ENCODE data around the gene SUV39H1. TPM values are rescaled to one million over a fixed set of nuclear protein-coding genes. Genes with fewer than 3 reads are reported as not detected.

SUV39H1 gene
- polyA plus RNA-seq, 1 experiment, result 2.4 TPM

DNA sequence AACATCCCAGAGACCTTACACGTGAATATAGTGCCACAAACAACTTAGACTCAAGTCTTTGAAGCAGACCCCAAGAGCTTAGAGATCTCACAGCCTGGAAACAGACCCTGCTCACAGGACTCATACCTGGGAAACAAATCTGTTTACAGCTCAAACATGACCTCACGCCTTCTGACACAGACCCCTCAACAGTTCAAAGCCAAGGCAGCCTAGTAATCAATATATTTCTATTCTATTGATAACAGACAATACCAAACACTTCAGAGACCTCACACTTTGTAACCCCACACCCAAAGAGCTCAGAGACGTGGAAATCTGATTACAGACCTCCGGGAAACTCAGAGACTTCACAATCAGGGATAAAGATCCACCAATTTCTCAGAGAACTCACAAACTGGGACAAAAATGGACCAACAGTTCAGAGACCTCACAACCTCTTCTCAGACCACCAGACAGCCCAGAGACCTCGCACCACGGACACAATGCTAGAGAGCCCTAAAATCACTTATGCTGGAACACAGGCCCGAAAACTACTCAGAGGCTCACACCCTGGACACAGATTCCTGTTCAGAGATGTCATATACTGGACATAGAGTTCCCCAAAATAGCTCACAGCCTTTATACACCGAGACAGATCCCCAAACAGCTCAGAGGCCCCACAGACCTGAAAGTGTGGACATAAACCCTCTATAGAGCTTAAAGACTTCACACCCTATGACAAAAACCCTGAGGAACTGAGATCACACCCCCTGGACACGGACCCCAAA, 14.8 kb downstream of the SUV39H1 start:
- H3K9me3 ChIP-seq (ENCODE audit: control insufficient read depth, insufficient read depth, low read length), result no peaks in the 10 kb centered on the region
- ChIA-PET POLR2A (no interaction called here), CTCF (no interaction called here)
- H3K27me3 ChIP-seq (ENCODE audit: control insufficient read depth, insufficient read depth, low read length), result no peaks in the 10 kb centered on the region
- H3K27ac ChIP-seq (ENCODE audit: low read depth, low read length), result no peak overlapping the region
- no peak overlapping the region for H3K4me3 ChIP-seq (ENCODE audit: low read depth, low read length)
- no peak for DNase-seq (ENCODE audit: low read depth, low spot score)
- TF ChIP-seq CTCF (IDR thresholded peaks at IDR 0.05; ENCODE audit: low read depth, low read length), result no peak

GRCh38 chrX:48711929-48712505, 15.5 kb downstream of the SUV39H1 start:
- DNase-seq (ENCODE audit: low read depth, low spot score), result no peak
- H3K4me3 ChIP-seq (ENCODE audit: low read depth, low read length), result no peak overlapping the region
- no peak for TF ChIP-seq CTCF (IDR thresholded peaks at IDR 0.05; ENCODE audit: low read depth, low read length)
- ChIA-PET POLR2A (no interaction called here), CTCF (no interaction called here)
- H3K27ac ChIP-seq (ENCODE audit: low read depth, low read length), result no peak overlapping the region
- H3K27me3 ChIP-seq (ENCODE audit: control insufficient read depth, insufficient read depth, low read length), result no peaks in the 10 kb centered on the region
- H3K9me3 ChIP-seq (ENCODE audit: control insufficient read depth, insufficient read depth, low read length), result no peaks in the 10 kb centered on the region

DNA sequence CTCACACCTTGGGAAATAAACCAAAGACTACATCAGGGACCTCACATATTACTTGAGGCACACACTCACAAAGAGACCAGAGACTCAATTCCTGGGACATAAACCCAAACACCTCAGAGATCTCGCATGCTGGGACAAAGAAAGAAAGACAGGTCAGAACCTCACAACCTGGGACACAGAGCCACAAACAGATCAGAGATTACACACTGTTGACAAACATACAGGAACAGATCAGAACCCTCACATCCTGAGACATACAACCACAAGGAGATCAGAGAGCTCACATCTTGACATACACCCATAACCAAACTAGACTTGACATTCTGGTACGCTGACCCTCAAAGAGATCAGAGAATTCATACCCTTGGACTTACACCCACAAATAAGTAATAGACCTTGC, 17.3 kb downstream of the SUV39H1 start:
- no peak for TF ChIP-seq CTCF (IDR thresholded peaks at IDR 0.05; ENCODE audit: low read depth, low read length)
- Histone ChIP-seq H3K9me3 (ENCODE audit: control insufficient read depth, insufficient read depth, low read length) (no peaks in the 10 kb centered on the region), H3K4me3 (ENCODE audit: low read depth, low read length) (no peak overlapping the region), H3K27ac (ENCODE audit: low read depth, low read length) (no peak overlapping the region), H3K27me3 (ENCODE audit: control insufficient read depth, insufficient read depth, low read length) (no peaks in the 10 kb centered on the region)
- ChIA-PET CTCF (no interaction called here), POLR2A (interaction anchor here (0.6 kb wide), 1 partner anchor 38 kb away, joined by 3 read pairs; no protein-coding TSS in a partner anchor)
- DNase-seq (ENCODE audit: low read depth, low spot score), result no peak

DNA sequence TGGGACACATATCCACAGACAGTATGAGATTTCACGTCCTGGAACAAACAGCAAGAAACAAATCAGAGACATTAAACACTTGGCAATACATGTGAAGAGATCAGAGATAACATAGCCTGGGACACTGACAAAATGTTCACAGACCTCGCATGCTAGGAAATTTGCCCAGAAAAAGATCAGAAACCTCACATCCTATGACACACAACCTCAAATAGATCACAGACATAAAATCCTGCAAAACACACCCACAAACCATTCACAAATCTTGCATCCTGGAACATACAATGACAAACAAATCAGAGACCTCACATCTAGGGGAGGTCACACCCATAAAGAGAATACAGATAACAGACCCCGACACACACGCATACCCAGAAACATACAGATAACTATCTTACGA, 18.0 kb downstream of the SUV39H1 start:
- no peaks in the 10 kb centered on the region for H3K9me3 ChIP-seq (ENCODE audit: control insufficient read depth, insufficient read depth, low read length)
- CTCF ChIA-PET, result no interaction called here
- H3K27ac ChIP-seq (ENCODE audit: low read depth, low read length), result no peak overlapping the region
- POLR2A ChIA-PET, result no interaction called here
- no peaks in the 10 kb centered on the region for H3K27me3 ChIP-seq (ENCODE audit: control insufficient read depth, insufficient read depth, low read length)
- no peak overlapping the region for H3K4me3 ChIP-seq (ENCODE audit: low read depth, low read length)
- TF ChIP-seq CTCF (IDR thresholded peaks at IDR 0.05; ENCODE audit: low read depth, low read length), result no peak
- no peak for DNase-seq (ENCODE audit: low read depth, low spot score)

DNA sequence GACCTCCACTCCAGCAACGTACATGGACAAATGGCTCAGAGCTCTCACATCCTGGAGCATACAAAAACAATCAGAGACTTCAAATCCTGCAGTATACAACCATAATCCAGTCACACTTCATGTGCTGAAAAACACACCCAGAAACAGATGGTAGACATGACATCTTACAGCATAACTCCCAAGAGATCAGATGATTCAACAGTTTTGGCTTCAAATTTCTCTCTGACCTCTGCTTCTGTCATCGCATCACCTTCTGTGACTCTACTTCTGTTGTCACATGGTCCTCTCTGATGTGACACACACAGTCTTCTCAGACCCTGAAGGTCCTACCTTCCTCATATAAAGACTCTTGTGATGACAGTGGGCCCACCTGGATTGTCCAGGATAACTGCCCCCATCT, 18.5 kb downstream of the SUV39H1 start:
- no peaks in the 10 kb centered on the region for H3K27me3 ChIP-seq (ENCODE audit: control insufficient read depth, insufficient read depth, low read length)
- H3K4me3 ChIP-seq (ENCODE audit: low read depth, low read length), result no peak overlapping the region
- no peaks in the 10 kb centered on the region for H3K9me3 ChIP-seq (ENCODE audit: control insufficient read depth, insufficient read depth, low read length)
- H3K27ac ChIP-seq (ENCODE audit: low read depth, low read length), result no peak overlapping the region
- DNase-seq (ENCODE audit: low read depth, low spot score), result no peak
- ChIA-PET CTCF (no interaction called here), POLR2A (interaction anchor here (0.5 kb wide), 1 partner anchor 106 kb away, joined by 5 read pairs; no protein-coding TSS in a partner anchor)
- TF ChIP-seq CTCF (IDR thresholded peaks at IDR 0.05; ENCODE audit: low read depth, low read length), result no peak
